Body of pancreas (tissue), 4 donors: ENCODE data around the gene SOBP.

ENCODE experiments used
- POLR2A ChIP-seq, 3 donors: fragments of 450-650 bp; IDR thresholded peaks; one replicate each; pipeline ENCODE4 v1.6.1; 2016; ENCODE audit warnings: antibody characterized with exemption in 3 of 3, mild to moderate bottlenecking in 2 of 3
- TF ChIP-seq, protein P1 (sequence below), 7 experiments: fragments of 450-650 bp in 4 of 7; fragments of 200-600 bp in 3 of 7; sonication (generic) in 3 of 7; IDR thresholded peaks; one replicate each; pipeline ENCODE4 v1.5.1; 2016 to 2019; ENCODE audit warnings: antibody characterized with exemption in 7 of 7

DNA sequence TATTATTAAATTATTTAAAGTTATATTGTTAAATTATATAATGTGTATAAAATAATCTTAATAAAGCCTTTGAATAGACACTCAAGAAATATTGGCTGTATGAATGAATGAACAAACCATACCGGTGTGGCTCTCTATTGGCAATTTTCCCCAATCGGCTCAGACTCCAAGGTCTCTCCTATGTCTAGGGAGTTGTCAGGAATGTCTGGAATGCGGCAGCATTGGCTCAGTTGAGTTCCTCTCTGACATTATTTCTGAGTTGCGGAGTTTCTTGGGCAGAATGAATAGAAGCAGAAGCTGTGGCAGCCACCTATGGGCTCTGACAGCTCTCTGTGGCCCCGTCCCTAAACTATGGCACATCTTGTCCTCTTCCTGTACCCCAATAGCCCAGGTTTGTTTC, 111.0 kb downstream of the SOBP start:
- TF ChIP-seq, protein P1, sequence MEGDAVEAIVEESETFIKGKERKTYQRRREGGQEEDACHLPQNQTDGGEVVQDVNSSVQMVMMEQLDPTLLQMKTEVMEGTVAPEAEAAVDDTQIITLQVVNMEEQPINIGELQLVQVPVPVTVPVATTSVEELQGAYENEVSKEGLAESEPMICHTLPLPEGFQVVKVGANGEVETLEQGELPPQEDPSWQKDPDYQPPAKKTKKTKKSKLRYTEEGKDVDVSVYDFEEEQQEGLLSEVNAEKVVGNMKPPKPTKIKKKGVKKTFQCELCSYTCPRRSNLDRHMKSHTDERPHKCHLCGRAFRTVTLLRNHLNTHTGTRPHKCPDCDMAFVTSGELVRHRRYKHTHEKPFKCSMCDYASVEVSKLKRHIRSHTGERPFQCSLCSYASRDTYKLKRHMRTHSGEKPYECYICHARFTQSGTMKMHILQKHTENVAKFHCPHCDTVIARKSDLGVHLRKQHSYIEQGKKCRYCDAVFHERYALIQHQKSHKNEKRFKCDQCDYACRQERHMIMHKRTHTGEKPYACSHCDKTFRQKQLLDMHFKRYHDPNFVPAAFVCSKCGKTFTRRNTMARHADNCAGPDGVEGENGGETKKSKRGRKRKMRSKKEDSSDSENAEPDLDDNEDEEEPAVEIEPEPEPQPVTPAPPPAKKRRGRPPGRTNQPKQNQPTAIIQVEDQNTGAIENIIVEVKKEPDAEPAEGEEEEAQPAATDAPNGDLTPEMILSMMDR (IDR thresholded peaks at IDR 0.05): no peak
- no peak for TF ChIP-seq POLR2A (IDR thresholded peaks at IDR 0.05)
